Activated CD8-positive, alpha-beta T cell treated with anti-CD3 and anti-CD28 coated beads for 36 hours (primary cell): ENCODE results near the gene PCGF3. TPM values are rescaled to one million over a fixed set of nuclear protein-coding genes. Genes with fewer than 3 reads are reported as not detected.

Experiments used
- ATAC-seq: fragments of 200-7000 bp; cut with Tn5 transposase; one replicate; pipeline ENCODE4 v1.10.0; 2021; ENCODE audit warnings: mild to moderate bottlenecking, moderate library complexity
- CTCF ChIA-PET: fragments of 350-600 bp; sonication (Branson Sonifier 250); formaldehyde crosslinking; loops from one replicate; lab custom pipeline; 2021; ENCODE audit warnings: antibody characterized with exemption; lab: Charles Lee
- POLR2A ChIA-PET: fragments of 350-600 bp; sonication (Branson Sonifier 250); formaldehyde crosslinking; loops from one replicate; lab custom pipeline; 2021; ENCODE audit warnings: antibody characterized with exemption; lab: Charles Lee
- DNase-seq: peaks from one replicate; pipeline ENCODE4 v3.0.0-alpha.2; 2020
- H3K27ac Mint-ChIP-seq: one replicate; pipeline ENCODE4 v1.8.0; 2021; ENCODE audit warnings: mild to moderate bottlenecking, mixed read lengths
- H3K27me3 Mint-ChIP-seq: one replicate; pipeline ENCODE4 v1.8.0; 2021; ENCODE audit warnings: mixed read lengths
- H3K36me3 Mint-ChIP-seq: one replicate; pipeline ENCODE4 v1.8.0; 2021; ENCODE audit warnings: low read depth, mixed read lengths
- H3K4me1 Mint-ChIP-seq: one replicate; pipeline ENCODE4 v1.8.0; 2021; ENCODE audit warnings: low read depth, mixed read lengths
- H3K4me3 Mint-ChIP-seq: one replicate; pipeline ENCODE4 v1.8.0; 2021; ENCODE audit warnings: mild to moderate bottlenecking, moderate library complexity, mixed read lengths
- H3K9me3 Mint-ChIP-seq: one replicate; pipeline ENCODE4 v1.8.0; 2021; ENCODE audit warnings: mixed read lengths
- intact Hi-C: fragments of 100-400 bp; cut with micrococcal nuclease; formaldehyde crosslinking; loops from one replicate; pipeline ENCODE4 v1.10.0; 2022
- total RNA-seq, 2 experiments: library from RNA; stranded (reverse); gene quantifications; one replicate each; pipeline ENCODE4 v1.2.3, GENCODE V29; 2021
- TF ChIP-seq, protein P1 (sequence below): fragments of 200-600 bp; IDR thresholded peaks from one replicate; pipeline ENCODE4 v1.8.0; 2022; ENCODE audit warnings: antibody characterized with exemption, mild to moderate bottlenecking

PCGF3 gene
- total RNA-seq, 2 experiments from 2014 or later: 23.9 to 25.6 TPM

DNA sequence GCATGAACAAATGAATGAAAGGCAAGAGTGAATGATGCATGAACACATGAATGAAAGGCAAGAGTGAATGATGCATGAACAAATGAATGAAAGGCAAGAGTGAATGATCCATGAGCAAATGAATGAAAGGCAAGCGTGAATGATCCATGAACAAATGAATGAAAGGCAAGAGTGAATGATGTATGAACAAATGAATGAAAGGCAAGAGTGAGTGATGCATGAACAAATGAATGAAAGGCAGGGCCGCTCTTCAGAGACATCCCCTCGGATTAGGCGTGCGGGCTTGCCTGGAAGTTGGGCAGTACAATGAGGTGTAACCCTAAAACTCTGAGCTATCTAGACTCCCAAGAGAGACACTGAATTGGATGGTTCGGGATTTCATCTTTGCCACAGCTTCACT is 3.7 kb downstream of the PCGF3 start:
- H3K27me3 Mint-ChIP-seq: no peaks in the 10 kb centered on the region
- TF ChIP-seq, protein P1, sequence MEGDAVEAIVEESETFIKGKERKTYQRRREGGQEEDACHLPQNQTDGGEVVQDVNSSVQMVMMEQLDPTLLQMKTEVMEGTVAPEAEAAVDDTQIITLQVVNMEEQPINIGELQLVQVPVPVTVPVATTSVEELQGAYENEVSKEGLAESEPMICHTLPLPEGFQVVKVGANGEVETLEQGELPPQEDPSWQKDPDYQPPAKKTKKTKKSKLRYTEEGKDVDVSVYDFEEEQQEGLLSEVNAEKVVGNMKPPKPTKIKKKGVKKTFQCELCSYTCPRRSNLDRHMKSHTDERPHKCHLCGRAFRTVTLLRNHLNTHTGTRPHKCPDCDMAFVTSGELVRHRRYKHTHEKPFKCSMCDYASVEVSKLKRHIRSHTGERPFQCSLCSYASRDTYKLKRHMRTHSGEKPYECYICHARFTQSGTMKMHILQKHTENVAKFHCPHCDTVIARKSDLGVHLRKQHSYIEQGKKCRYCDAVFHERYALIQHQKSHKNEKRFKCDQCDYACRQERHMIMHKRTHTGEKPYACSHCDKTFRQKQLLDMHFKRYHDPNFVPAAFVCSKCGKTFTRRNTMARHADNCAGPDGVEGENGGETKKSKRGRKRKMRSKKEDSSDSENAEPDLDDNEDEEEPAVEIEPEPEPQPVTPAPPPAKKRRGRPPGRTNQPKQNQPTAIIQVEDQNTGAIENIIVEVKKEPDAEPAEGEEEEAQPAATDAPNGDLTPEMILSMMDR: no peak
- peaks cover 22% of the 10 kb centered on the region for H3K4me1 Mint-ChIP-seq
- intact Hi-C loops: no loop called here
- ChIA-PET CTCF (interaction anchor here (0.9 to 1.3 kb wide), 4 partner anchors 9 to 106 kb away, joined by 3 to 5 read pairs (median 4); partner anchors contain the start of genes ATP5ME and MYL5), POLR2A (interaction anchor here (1.0 to 1.2 kb wide), 2 partner anchors 10 to 25 kb away, joined by 4 to 5 read pairs; no protein-coding TSS in a partner anchor)
- peaks cover 3% of the 10 kb centered on the region for H3K36me3 Mint-ChIP-seq
- no peaks in the 10 kb centered on the region for H3K9me3 Mint-ChIP-seq
- no peak overlapping the region for H3K27ac Mint-ChIP-seq
- ATAC-seq (no peak), DNase-seq (no peak)
- no peak overlapping the region for H3K4me3 Mint-ChIP-seq

DNA sequence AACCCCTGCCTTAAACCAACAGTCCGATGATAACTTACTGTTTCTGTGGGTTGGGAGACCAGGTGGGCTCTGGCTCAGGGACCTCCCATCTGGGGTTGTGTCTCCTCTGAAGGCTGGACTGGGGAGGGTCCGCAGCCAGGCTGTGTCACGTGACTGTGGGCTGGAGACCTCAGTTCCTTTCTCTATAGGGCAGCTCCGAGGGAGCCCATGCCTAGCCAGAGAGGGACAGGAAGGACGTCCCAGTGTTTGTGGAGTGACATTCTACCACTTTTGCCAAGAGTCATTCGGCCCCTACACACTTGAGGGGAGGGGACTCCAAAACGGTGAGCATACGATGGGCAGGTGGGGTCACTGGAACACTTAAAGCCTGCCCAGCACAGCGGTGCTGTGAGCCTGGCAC is 4.5 kb downstream of the PCGF3 start:
- TF ChIP-seq, protein P1: no peak
- intact Hi-C loops: no loop called here
- Mint-ChIP-seq H3K4me3 (no peak overlapping the region), H3K9me3 (no peaks in the 10 kb centered on the region), H3K27ac (no peak overlapping the region), H3K36me3 (peaks cover 3% of the 10 kb centered on the region), H3K4me1 (peaks cover 24% of the 10 kb centered on the region), H3K27me3 (no peaks in the 10 kb centered on the region)
- DNase-seq: no peak
- CTCF ChIA-PET: interaction anchor here (0.9 to 1.2 kb wide), 3 partner anchors 32 to 107 kb away, joined by 3 to 5 read pairs (median 4); partner anchors contain the start of genes ATP5ME and MYL5
- POLR2A ChIA-PET: interaction anchor here (1.0 to 1.2 kb wide), 2 partner anchors 9 to 26 kb away, joined by 4 to 5 read pairs; no protein-coding TSS in a partner anchor
- no peak for ATAC-seq

DNA sequence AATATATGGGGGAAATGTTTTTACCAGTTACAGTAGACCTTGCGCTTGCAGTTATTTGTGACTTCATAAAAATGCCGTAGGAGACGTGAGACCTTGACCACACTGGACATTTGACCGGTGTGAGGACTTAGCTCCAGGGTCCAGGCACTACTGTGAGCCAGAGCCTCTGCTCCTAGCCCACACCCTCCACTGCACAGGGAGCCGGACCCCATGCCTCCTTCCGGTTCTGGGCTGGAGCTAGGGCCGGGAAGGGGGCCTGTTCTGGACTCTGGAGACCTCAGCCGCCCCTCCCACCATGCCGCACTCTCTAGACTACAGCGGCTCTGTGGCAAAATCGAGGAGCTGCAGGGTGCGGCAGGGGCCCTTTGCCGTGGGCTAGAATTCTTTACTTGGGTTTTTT is 5.3 kb downstream of the PCGF3 start:
- no peaks in the 10 kb centered on the region for H3K9me3 Mint-ChIP-seq
- intact Hi-C loops: no loop called here
- TF ChIP-seq, protein P1: no peak
- no peak for DNase-seq
- H3K27me3 Mint-ChIP-seq: no peaks in the 10 kb centered on the region
- ATAC-seq: no peak
- POLR2A ChIA-PET: no interaction called here
- peaks cover 21% of the 10 kb centered on the region for H3K4me1 Mint-ChIP-seq
- peaks cover 3% of the 10 kb centered on the region for H3K36me3 Mint-ChIP-seq
- H3K4me3 Mint-ChIP-seq: no peak overlapping the region
- CTCF ChIA-PET: no interaction called here
- H3K27ac Mint-ChIP-seq: no peak overlapping the region

DNA sequence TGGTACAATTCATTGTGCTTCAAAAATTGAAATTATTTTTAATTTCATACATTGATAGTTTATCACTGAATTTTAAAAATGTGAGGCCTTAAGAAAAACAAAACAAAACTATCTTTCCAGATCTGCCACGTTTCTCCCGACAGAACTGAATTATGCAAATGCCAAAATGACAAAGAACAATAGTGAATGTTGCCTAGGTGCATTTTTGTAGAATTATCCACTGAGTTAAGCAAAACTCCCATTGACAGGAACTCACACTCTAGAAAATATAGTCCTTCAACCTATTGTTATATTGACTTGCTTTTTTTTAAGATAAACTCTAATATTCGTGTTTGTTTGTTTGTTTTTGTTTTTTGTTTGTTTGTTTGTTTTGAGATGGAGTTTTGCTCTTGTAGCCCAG is 6.5 kb downstream of the PCGF3 start:
- Mint-ChIP-seq H3K4me1 (peaks cover 23% of the 10 kb centered on the region), H3K27me3 (no peaks in the 10 kb centered on the region), H3K36me3 (peaks cover 3% of the 10 kb centered on the region), H3K9me3 (no peaks in the 10 kb centered on the region), H3K4me3 (no peak overlapping the region), H3K27ac (no peak overlapping the region)
- ChIA-PET CTCF (no interaction called here), POLR2A (no interaction called here)
- intact Hi-C loops: no loop called here
- TF ChIP-seq, protein P1: no peak
- ATAC-seq: no peak
- no peak for DNase-seq

DNA sequence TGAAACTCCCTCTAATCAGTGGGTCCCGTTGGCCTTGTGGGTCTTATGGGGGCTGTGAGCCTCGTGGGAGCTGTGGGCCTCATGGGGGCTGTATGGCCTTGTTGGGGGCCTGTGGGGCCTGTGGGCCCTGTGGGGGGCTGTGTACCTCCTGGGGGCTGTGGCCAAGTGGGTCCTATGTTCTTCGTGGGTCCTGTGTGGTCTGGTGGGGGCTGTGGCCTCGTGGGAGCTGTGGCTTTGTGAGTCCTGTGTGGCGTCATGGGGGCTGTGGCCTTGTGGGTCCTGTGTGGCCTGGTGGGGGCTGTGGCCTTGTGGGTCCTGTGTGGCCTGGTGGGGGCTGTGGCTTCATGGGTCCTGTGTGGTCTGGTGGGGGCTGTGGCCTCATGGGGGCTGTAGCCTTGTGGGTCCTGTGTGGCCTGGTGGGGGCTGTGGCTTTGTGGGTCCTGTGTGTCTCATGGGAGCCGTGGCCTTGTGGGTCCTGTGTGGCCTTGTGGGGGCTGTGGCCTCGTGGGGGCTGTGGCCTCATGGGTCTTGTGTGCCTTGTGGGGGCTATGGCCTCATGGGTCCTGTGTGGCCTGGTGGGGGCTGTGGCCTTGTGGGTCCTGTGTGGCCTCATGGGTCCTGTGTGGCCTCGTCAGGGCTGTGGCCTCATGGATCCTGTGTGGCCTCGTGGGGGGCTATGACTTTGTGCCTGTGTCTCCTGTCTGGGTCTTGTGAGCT is 7.4 kb downstream of the PCGF3 start:
- peaks cover 29% of the 10 kb centered on the region for H3K4me1 Mint-ChIP-seq

More for the DNA sequence above, 7.4 kb downstream of the PCGF3 start:
- H3K4me3 Mint-ChIP-seq: no peak overlapping the region
- H3K27me3 Mint-ChIP-seq: no peaks in the 10 kb centered on the region
- ChIA-PET CTCF (interaction anchor here (1.0 kb wide), 1 partner anchor 30 kb away, joined by 3 read pairs; no protein-coding TSS in a partner anchor), POLR2A (no interaction called here)
- intact Hi-C loops: no loop called here
- TF ChIP-seq, protein P1: no peak
- ATAC-seq: no peak
- DNase-seq: no peak
- peaks cover 3% of the 10 kb centered on the region for H3K36me3 Mint-ChIP-seq
- H3K9me3 Mint-ChIP-seq: no peaks in the 10 kb centered on the region
- H3K27ac Mint-ChIP-seq: no peak overlapping the region
